ENCODE data around the gene UNC93A. TPM values are rescaled to one million over a fixed set of nuclear protein-coding genes. Genes with fewer than 3 reads are reported as not detected.

UNC93A gene
- total and polyA plus RNA-seq, 2 donors (not counting 3 experiments of a cell fraction or from before 2014, with no cell fraction given), result not detected

- Histone ChIP-seq H3K79me2 (ENCODE audit: control insufficient read depth, insufficient read depth, low read length) (no peaks in the 10 kb centered on the region), H3K27me3 (ENCODE audit: control insufficient read depth in 2 of 2, insufficient read depth in 2 of 2, low read length in 2 of 2) (no peaks in the 10 kb centered on the region), H3K9me3 (replicated peaks; ENCODE audit: control insufficient read depth, insufficient read depth, low read length) (no peaks in the 10 kb centered on the region), H3K27ac (ENCODE audit: insufficient read depth, low read depth, low read length) (no peak overlapping the region), H3K9me1 (replicated peaks; ENCODE audit: control insufficient read depth, extremely low read depth, insufficient read depth, low read length) (no peaks in the 10 kb centered on the region), H2AFZ (ENCODE audit: low read depth, low read length) (no peak overlapping the region), H3K9ac (replicated peaks; ENCODE audit: extremely low read depth, insufficient read depth, low read length) (no peak overlapping the region), H3K4me3 (replicated peaks in 1 of 3; ENCODE audit: insufficient read depth in 1 of 3, low read depth in 1 of 3, low read length in 3 of 3) (no peak overlapping the region), H3K36me3 (ENCODE audit: control insufficient read depth in 2 of 2, extremely low read depth in 1 of 2, insufficient read depth in 2 of 2, low read length in 2 of 2) (no peaks in the 10 kb centered on the region), H3K4me1 (ENCODE audit: control insufficient read depth, extremely low read depth, insufficient read depth, low read length) (no peaks in the 10 kb centered on the region), H4K20me1 (replicated peaks; ENCODE audit: control insufficient read depth, extremely low read depth, insufficient read depth, low read length) (no peaks in the 10 kb centered on the region), H3K4me2 (ENCODE audit: insufficient read depth, low read length) (no peak overlapping the region)
- BruUV-seq (replicated peaks), result no TSS peak
- dilution Hi-C loops (cut with MboI; ENCODE audit: extremely low pct_ligation_motif_present, low sequenced_read_pairs) (no loop called here), intact Hi-C loops (cut with micrococcal nuclease) (no loop called here)
- ChIA-PET POLR2A (no interaction called here), CTCF (interaction anchor here (1.6 kb wide), 1 partner anchor 24 kb away, joined by 3 read pairs; no protein-coding TSS in a partner anchor)
- TF ChIP-seq CTCF (IDR thresholded peaks at IDR 0.05; ENCODE audit: extremely low read depth in 1 of 2, insufficient read depth in 1 of 2, low read depth in 1 of 2, low read length in 2 of 2), result no peak
- no peak for TF ChIP-seq FOS (IDR thresholded peaks at IDR 0.05; ENCODE audit: borderline replicate concordance, insufficient read depth, low read length)
- no peak for TF ChIP-seq MYC (IDR thresholded peaks at IDR 0.05; ENCODE audit: low read depth, low read length)
- no peak for TF ChIP-seq JUN (IDR thresholded peaks at IDR 0.05; ENCODE audit: borderline replicate concordance, insufficient read depth, insufficient read length, low read depth)
- TF ChIP-seq GATA2 (IDR thresholded peaks at IDR 0.05; ENCODE audit: insufficient read depth, insufficient read length, low read depth, low read length), result no peak
- TF ChIP-seq, protein P1, sequence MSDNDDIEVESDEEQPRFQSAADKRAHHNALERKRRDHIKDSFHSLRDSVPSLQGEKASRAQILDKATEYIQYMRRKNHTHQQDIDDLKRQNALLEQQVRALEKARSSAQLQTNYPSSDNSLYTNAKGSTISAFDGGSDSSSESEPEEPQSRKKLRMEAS (IDR thresholded peaks at IDR 0.05; ENCODE audit: insufficient read depth, insufficient read length), result no peak
- TF ChIP-seq POLR2AphosphoS5 (IDR thresholded peaks at IDR 0.05; ENCODE audit: insufficient read depth, low read depth, low read length), result no peak
- TF ChIP-seq POLR2A (IDR thresholded peaks at IDR 0.05; ENCODE audit: low read depth, low read length), result no peak
- TF ChIP-seq EZH2 (IDR thresholded peaks at IDR 0.05; ENCODE audit: borderline replicate concordance, low read depth, low read length, severe bottlenecking), result no peak
- DNase-seq (ENCODE audit: low read depth, low spot score) (no peak), FAIRE-seq (no peak)
Observed at GRCh38 chr6:167327391-167327790, 36.3 kb downstream of the UNC93A start.
